IPS-15b (cell line): ENCODE results near the gene PLEKHJ1.

ENCODE experiments used
- H3K27me3 ChIP-seq: one replicate; pipeline ENCODE4 v1.6.1; 2013; ENCODE audit warnings: low read length; ENCODE audit not compliant: control insufficient read depth, insufficient read depth
- H3K36me3 ChIP-seq: one replicate; pipeline ENCODE4 v1.6.1; 2013; ENCODE audit warnings: low read length; ENCODE audit not compliant: control insufficient read depth, insufficient read depth
- H3K4me1 ChIP-seq: one replicate; pipeline ENCODE4 v1.6.1; 2013; ENCODE audit warnings: mild to moderate bottlenecking, low read length; ENCODE audit not compliant: control insufficient read depth, insufficient read depth
- H3K4me3 ChIP-seq: one replicate; pipeline ENCODE4 v1.5.1; 2013; ENCODE audit warnings: low read depth, low read length
- H3K9ac ChIP-seq: one replicate; pipeline ENCODE4 v1.6.1; 2013; ENCODE audit warnings: low read depth, mild to moderate bottlenecking, low read length
- H3K9me3 ChIP-seq: one replicate; pipeline ENCODE4 v1.6.1; 2013; ENCODE audit warnings: mild to moderate bottlenecking, low read length; ENCODE audit not compliant: control insufficient read depth, insufficient read depth

The PLEKHJ1 gene

GRCh38 chr19:2266183-2266993 lies 30.3 kb upstream of the PLEKHJ1 start:
- Histone ChIP-seq H3K36me3 (peaks cover 6% of the 10 kb centered on the region), H3K4me3 (no peak overlapping the region), H3K9ac (no peak overlapping the region), H3K4me1 (peaks cover 2% of the 10 kb centered on the region), H3K27me3 (no peaks in the 10 kb centered on the region), H3K9me3 (no peaks in the 10 kb centered on the region)

- Histone ChIP-seq H3K4me1 (no peaks in the 10 kb centered on the region), H3K27me3 (no peaks in the 10 kb centered on the region), H3K4me3 (no peak overlapping the region), H3K36me3 (no peaks in the 10 kb centered on the region), H3K9ac (no peak overlapping the region), H3K9me3 (no peaks in the 10 kb centered on the region)
Observed at GRCh38 chr19:2261438-2262172, 25.5 kb upstream of the PLEKHJ1 start.

- Histone ChIP-seq H3K4me3 (no peak overlapping the region), H3K4me1 (no peaks in the 10 kb centered on the region), H3K27me3 (no peaks in the 10 kb centered on the region), H3K9ac (no peak overlapping the region), H3K9me3 (no peaks in the 10 kb centered on the region), H3K36me3 (no peaks in the 10 kb centered on the region)
Observed at GRCh38 chr19:2260341-2260805, 24.2 kb upstream of the PLEKHJ1 start.

- H3K9me3 ChIP-seq = no peaks in the 10 kb centered on the region
- no peaks in the 10 kb centered on the region for H3K36me3 ChIP-seq
- H3K9ac ChIP-seq = no peak overlapping the region
- H3K4me1 ChIP-seq = no peaks in the 10 kb centered on the region
- H3K27me3 ChIP-seq = no peaks in the 10 kb centered on the region
- no peak overlapping the region for H3K4me3 ChIP-seq
Observed at GRCh38 chr19:2259336-2259735, 23.2 kb upstream of the PLEKHJ1 start.

GRCh38 chr19:2255982-2256685 lies 20.0 kb upstream of the PLEKHJ1 start, which contains the start of gene JSRP1:
TSS of gene JSRP1 (minus strand) at chr19:2256417. CDS start at chr19:2255314, 1,103 bp downstream.
- no peaks in the 10 kb centered on the region for H3K4me1 ChIP-seq
- H3K9ac ChIP-seq = no peak within 1 kb of the TSS
- no peak within 1 kb of the TSS for H3K4me3 ChIP-seq
- no peaks in the 10 kb centered on the region for H3K27me3 ChIP-seq
- H3K36me3 ChIP-seq = no peaks in the 10 kb centered on the region
- H3K9me3 ChIP-seq = no peaks in the 10 kb centered on the region

GRCh38 chr19:2255112-2255845 lies 19.1 kb upstream of the PLEKHJ1 start:
- Histone ChIP-seq H3K27me3 (no peaks in the 10 kb centered on the region), H3K36me3 (no peaks in the 10 kb centered on the region), H3K4me1 (no peaks in the 10 kb centered on the region), H3K9me3 (no peaks in the 10 kb centered on the region), H3K4me3 (no peak overlapping the region), H3K9ac (no peak overlapping the region)

- no peaks in the 10 kb centered on the region for H3K9me3 ChIP-seq
- no peaks in the 10 kb centered on the region for H3K4me1 ChIP-seq
- peak overlapping the region; percentile 60 for H3K4me3 ChIP-seq
- H3K27me3 ChIP-seq = no peaks in the 10 kb centered on the region
- no peak overlapping the region for H3K9ac ChIP-seq
- no peaks in the 10 kb centered on the region for H3K36me3 ChIP-seq
Observed at GRCh38 chr19:2254064-2254872, 18.1 kb upstream of the PLEKHJ1 start.

- H3K36me3 ChIP-seq = no peaks in the 10 kb centered on the region
- no peaks in the 10 kb centered on the region for H3K4me1 ChIP-seq
- no peak overlapping the region for H3K9ac ChIP-seq
- H3K9me3 ChIP-seq = no peaks in the 10 kb centered on the region
- no peaks in the 10 kb centered on the region for H3K27me3 ChIP-seq
- peak overlapping the region; percentile 60 for H3K4me3 ChIP-seq
Observed at GRCh38 chr19:2253106-2254063, 17.3 kb upstream of the PLEKHJ1 start.

- Histone ChIP-seq H3K4me1 (no peaks in the 10 kb centered on the region), H3K27me3 (no peaks in the 10 kb centered on the region), H3K9me3 (no peaks in the 10 kb centered on the region), H3K9ac (no peak overlapping the region), H3K4me3 (peak overlapping the region; percentile 60), H3K36me3 (no peaks in the 10 kb centered on the region)
Observed at GRCh38 chr19:2252797-2253105, 16.6 kb upstream of the PLEKHJ1 start.
